Measurements from ENCODE around the gene AK9.

The AK9 gene

GRCh38 chr6:109472132-109472995 lies 218.6 kb downstream of the AK9 start:
- TF ChIP-seq ZC3H10 (CRISPR knock-in tag; IDR thresholded peaks at IDR 0.05): no peak
- TF ChIP-seq ISL1 (CRISPR knock-in tag; IDR thresholded peaks at IDR 0.05): no peak
- TF ChIP-seq PPARA (CRISPR knock-in tag; IDR thresholded peaks at IDR 0.05; ENCODE audit: borderline replicate concordance): no peak
- TF ChIP-seq SNAI2 (CRISPR knock-in tag; IDR thresholded peaks at IDR 0.05): no peak
- TF ChIP-seq CREB5 (CRISPR knock-in tag; IDR thresholded peaks at IDR 0.05; ENCODE audit: low read depth): no peak
- no peak for TF ChIP-seq CSRNP3 (CRISPR knock-in tag; IDR thresholded peaks at IDR 0.05)
- no peak for TF ChIP-seq GLIS3 (CRISPR knock-in tag; IDR thresholded peaks at IDR 0.05)
- no peak for TF ChIP-seq BACH2 (CRISPR knock-in tag; IDR thresholded peaks at IDR 0.05; ENCODE audit: borderline replicate concordance)
- no peak for TF ChIP-seq OSR1 (CRISPR knock-in tag; IDR thresholded peaks at IDR 0.05)
- ATAC-seq: no peak

GRCh38 chr6:109471105-109471810 lies 219.7 kb downstream of the AK9 start:
- ATAC-seq: no peak
- no peak for TF ChIP-seq PPARA (CRISPR knock-in tag; IDR thresholded peaks at IDR 0.05; ENCODE audit: borderline replicate concordance)
- TF ChIP-seq SNAI2 (CRISPR knock-in tag; IDR thresholded peaks at IDR 0.05): no peak
- no peak for TF ChIP-seq ARNTL (CRISPR knock-in tag; IDR thresholded peaks at IDR 0.05; ENCODE audit: borderline replicate concordance, low read depth)
- no peak for TF ChIP-seq ZNF8 (CRISPR knock-in tag; IDR thresholded peaks at IDR 0.05)
- TF ChIP-seq ZNF565 (CRISPR knock-in tag; conservative IDR thresholded peaks at IDR 0.05; ENCODE audit: low read depth): no peak
- TF ChIP-seq CREB5 (CRISPR knock-in tag; IDR thresholded peaks at IDR 0.05; ENCODE audit: low read depth): no peak
- TF ChIP-seq TCF4 (CRISPR knock-in tag; IDR thresholded peaks at IDR 0.05; ENCODE audit: borderline replicate concordance): no peak
- no peak for TF ChIP-seq ESRRG (CRISPR knock-in tag; IDR thresholded peaks at IDR 0.05)
- no peak for TF ChIP-seq ZFP3 (CRISPR knock-in tag; IDR thresholded peaks at IDR 0.05)
- TF ChIP-seq ZC3H10 (CRISPR knock-in tag; IDR thresholded peaks at IDR 0.05): no peak

- no peak for TF ChIP-seq ZFP3 (CRISPR knock-in tag; IDR thresholded peaks at IDR 0.05)
- TF ChIP-seq CSRNP3 (CRISPR knock-in tag; IDR thresholded peaks at IDR 0.05): no peak
- TF ChIP-seq POU6F1 (CRISPR knock-in tag; IDR thresholded peaks at IDR 0.05; ENCODE audit: borderline replicate concordance, low read depth): no peak
- no peak for TF ChIP-seq ZNF70 (CRISPR knock-in tag; IDR thresholded peaks at IDR 0.05)
- no peak for TF ChIP-seq ISL1 (CRISPR knock-in tag; IDR thresholded peaks at IDR 0.05)
- no peak for TF ChIP-seq ARNTL (CRISPR knock-in tag; IDR thresholded peaks at IDR 0.05; ENCODE audit: borderline replicate concordance, low read depth)
- TF ChIP-seq CREB5 (CRISPR knock-in tag; IDR thresholded peaks at IDR 0.05; ENCODE audit: low read depth): no peak
- no peak for TF ChIP-seq ESRRG (CRISPR knock-in tag; IDR thresholded peaks at IDR 0.05)
- no peak for TF ChIP-seq OSR1 (CRISPR knock-in tag; IDR thresholded peaks at IDR 0.05)
- TF ChIP-seq ZNF8 (CRISPR knock-in tag; IDR thresholded peaks at IDR 0.05): no peak
- no peak for TF ChIP-seq PPARA (CRISPR knock-in tag; IDR thresholded peaks at IDR 0.05; ENCODE audit: borderline replicate concordance)
- TF ChIP-seq TCF4 (CRISPR knock-in tag; IDR thresholded peaks at IDR 0.05; ENCODE audit: borderline replicate concordance): no peak
- TF ChIP-seq ZFP30 (CRISPR knock-in tag; IDR thresholded peaks at IDR 0.05): no peak
- TF ChIP-seq RARB (CRISPR knock-in tag; IDR thresholded peaks at IDR 0.05): no peak
- TF ChIP-seq ZNF565 (CRISPR knock-in tag; conservative IDR thresholded peaks at IDR 0.05; ENCODE audit: low read depth): no peak
- TF ChIP-seq BACH2 (CRISPR knock-in tag; IDR thresholded peaks at IDR 0.05; ENCODE audit: borderline replicate concordance): no peak
- TF ChIP-seq GLIS3 (CRISPR knock-in tag; IDR thresholded peaks at IDR 0.05): no peak
- TF ChIP-seq TSHZ2 (CRISPR knock-in tag; IDR thresholded peaks at IDR 0.05): no peak
- no peak for ATAC-seq
Measured at GRCh38 chr6:109469591-109470189, 221.3 kb downstream of the AK9 start.

All from SK-N-SH treated with all-trans-retinoic acid at 6 μM for 48 hours (cell line).